Camera-type eye (tissue), 1 donor: Measurements from ENCODE around the gene OR4F17. TPM values are rescaled to one million over a fixed set of nuclear protein-coding genes. Genes with fewer than 3 reads are reported as not detected.

ENCODE experiments used
- total RNA-seq: library from RNA; depleted of rRNA; stranded (reverse); fragments of >200 nt; gene quantifications from one replicate; pipeline ENCODE4 v1.2.3, GENCODE V29; 2014

The OR4F17 gene, protein sequence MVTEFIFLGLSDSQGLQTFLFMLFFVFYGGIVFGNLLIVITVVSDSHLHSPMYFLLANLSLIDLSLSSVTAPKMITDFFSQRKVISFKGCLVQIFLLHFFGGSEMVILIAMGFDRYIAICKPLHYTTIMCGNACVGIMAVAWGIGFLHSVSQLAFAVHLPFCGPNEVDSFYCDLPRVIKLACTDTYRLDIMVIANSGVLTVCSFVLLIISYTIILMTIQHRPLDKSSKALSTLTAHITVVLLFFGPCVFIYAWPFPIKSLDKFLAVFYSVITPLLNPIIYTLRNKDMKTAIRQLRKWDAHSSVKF
- total RNA-seq: not detected

DNA sequence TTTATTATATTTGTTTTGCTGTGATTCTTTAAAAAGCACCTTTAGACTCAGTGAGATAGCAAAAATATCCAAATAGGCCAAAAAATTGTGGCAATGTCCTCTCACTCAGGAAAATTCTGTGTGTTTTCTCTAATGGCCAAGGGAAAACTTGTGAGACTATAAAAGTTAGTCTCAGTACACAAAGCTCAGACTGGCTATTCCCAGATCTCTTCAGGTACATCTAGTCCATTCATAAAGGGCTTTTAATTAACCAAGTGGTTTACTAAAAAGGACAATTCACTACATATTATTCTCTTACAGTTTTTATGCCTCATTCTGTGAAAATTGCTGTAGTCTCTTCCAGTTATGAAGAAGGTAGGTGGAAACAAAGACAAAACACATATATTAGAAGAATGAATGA lies at the start of gene OR4F17:
TSS of gene OR4F17 (plus strand) at position 301 of the 400 bp plus-strand sequence. CDS start 3,575 bp downstream, outside the sequence.

Other genes starting within 250 kb of the OR4F17 start
- gene PLPP2, start 184.3 kb downstream of the OR4F17 start, total RNA-seq: 12.6 TPM
- gene MIER2, start 237.7 kb downstream of the OR4F17 start, total RNA-seq: 32.2 TPM